Measurements from ENCODE around the gene SNX27. TPM values are rescaled to one million over a fixed set of nuclear protein-coding genes. Genes with fewer than 3 reads are reported as not detected.

Gene SNX27
- total and polyA plus RNA-seq, 10 of the 15 experiments (the other 5 are each of a cell fraction or from before 2014, with no cell fraction given) = 3.8 to 21.8 (median 12.5) TPM

GRCh38 chr1:151718011-151718431 is 106.2 kb downstream of the SNX27 start:
- no peak overlapping the region for H3K27ac ChIP-seq (ENCODE audit: control insufficient read depth, insufficient read depth)
- ATAC-seq (no peak), FAIRE-seq (no peak), DNase-seq (ENCODE audit: low read depth, low spot score) (no peak)
- no peak overlapping the region for H3K9ac ChIP-seq (ENCODE audit: control insufficient read depth, insufficient read depth, low read length)
- no peaks in the 10 kb centered on the region for H4K20me1 ChIP-seq (ENCODE audit: control insufficient read depth, insufficient read depth)
- no peak overlapping the region for H2AFZ ChIP-seq (ENCODE audit: control insufficient read depth, low read depth, low read length)
- H3K36me3 ChIP-seq (ENCODE audit: control insufficient read depth in 2 of 2, insufficient read depth in 2 of 2, low read length in 1 of 2) = no peaks in the 10 kb centered on the region
- 15% methylated on average over 4 of the region's 4 CpGs for WGBS (ENCODE audit: insufficient coverage, insufficient replicate concordance, low lambda C conversion rate, missing lambda C conversion rate)
- no TSS peak for BruUV-seq (replicated peaks)
- no peaks in the 10 kb centered on the region for H3K79me2 ChIP-seq (ENCODE audit: control insufficient read depth, insufficient read depth, low read length)
- ChIA-PET SMC1A (ENCODE audit: uncharacterized antibody, unreplicated experiment) (no interaction called here), POLR2A (no interaction called here), CTCF (no interaction called here), RAD21 (ENCODE audit: unreplicated experiment) (no interaction called here)
- in situ Hi-C loops (cut with MboI) = no loop called here
- H3K9me3 ChIP-seq (replicated peaks; ENCODE audit: control insufficient read depth, insufficient read depth, low read length) = no peaks in the 10 kb centered on the region
- no peak overlapping the region for H3K4me3 ChIP-seq
- peaks cover 16% of the 10 kb centered on the region for H3K4me1 ChIP-seq (ENCODE audit: control insufficient read depth, insufficient read depth, low read length)
- H3K4me2 ChIP-seq (ENCODE audit: control insufficient read depth, insufficient read depth) = no peak overlapping the region
- intact Hi-C loops (cut with micrococcal nuclease; ENCODE audit: unreplicated experiment) = loop anchor here (10.0 kb wide), 1 partner anchor 117 kb away; the partner anchor contains the start of genes C2CD4D and RORC
- H3K27me3 ChIP-seq (replicated peaks in 1 of 2; ENCODE audit: control insufficient read depth in 2 of 2, insufficient read depth in 2 of 2, low read length in 1 of 2) = peaks cover 6 to 9% of the 10 kb centered on the region in 2 experiments
- TF ChIP-seq MYB (IDR thresholded peaks at IDR 0.05; ENCODE audit: borderline replicate concordance, low read depth, low read length) (no peak), MTA3 (IDR thresholded peaks at IDR 0.05; ENCODE audit: borderline replicate concordance, low read length) (no peak), EGR1 (IDR thresholded peaks at IDR 0.05; ENCODE audit: borderline replicate concordance in 1 of 2, low read depth in 2 of 2, low read length in 2 of 2) (no peak), ZSCAN29 (IDR thresholded peaks at IDR 0.05) (no peak), NBN (IDR thresholded peaks at IDR 0.05) (no peak), KAT2A (conservative IDR thresholded peaks at IDR 0.05; ENCODE audit: control insufficient read depth, low read depth, low read length) (no peak), RELA (IDR thresholded peaks at IDR 0.05; ENCODE audit: borderline replicate concordance, partially characterized antibody) (no peak), CHD2 (IDR thresholded peaks at IDR 0.05; ENCODE audit: borderline replicate concordance, low read depth, low read length) (no peak), NR2F1 (conservative IDR thresholded peaks at IDR 0.05) (no peak), CUX1 (IDR thresholded peaks at IDR 0.05; ENCODE audit: insufficient replicate concordance, low read depth, low read length) (no peak), FOS (IDR thresholded peaks at IDR 0.05; ENCODE audit: borderline replicate concordance, extremely low read depth, insufficient read length) (no peak)
- TF ChIP-seq, protein P1, sequence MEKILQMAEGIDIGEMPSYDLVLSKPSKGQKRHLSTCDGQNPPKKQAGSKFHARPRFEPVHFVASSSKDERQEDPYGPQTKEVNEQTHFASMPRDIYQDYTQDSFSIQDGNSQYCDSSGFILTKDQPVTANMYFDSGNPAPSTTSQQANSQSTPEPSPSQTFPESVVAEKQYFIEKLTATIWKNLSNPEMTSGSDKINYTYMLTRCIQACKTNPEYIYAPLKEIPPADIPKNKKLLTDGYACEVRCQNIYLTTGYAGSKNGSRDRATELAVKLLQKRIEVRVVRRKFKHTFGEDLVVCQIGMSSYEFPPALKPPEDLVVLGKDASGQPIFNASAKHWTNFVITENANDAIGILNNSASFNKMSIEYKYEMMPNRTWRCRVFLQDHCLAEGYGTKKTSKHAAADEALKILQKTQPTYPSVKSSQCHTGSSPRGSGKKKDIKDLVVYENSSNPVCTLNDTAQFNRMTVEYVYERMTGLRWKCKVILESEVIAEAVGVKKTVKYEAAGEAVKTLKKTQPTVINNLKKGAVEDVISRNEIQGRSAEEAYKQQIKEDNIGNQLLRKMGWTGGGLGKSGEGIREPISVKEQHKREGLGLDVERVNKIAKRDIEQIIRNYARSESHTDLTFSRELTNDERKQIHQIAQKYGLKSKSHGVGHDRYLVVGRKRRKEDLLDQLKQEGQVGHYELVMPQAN (conservative IDR thresholded peaks at IDR 0.05) = no peak
- TF ChIP-seq, protein P2, sequence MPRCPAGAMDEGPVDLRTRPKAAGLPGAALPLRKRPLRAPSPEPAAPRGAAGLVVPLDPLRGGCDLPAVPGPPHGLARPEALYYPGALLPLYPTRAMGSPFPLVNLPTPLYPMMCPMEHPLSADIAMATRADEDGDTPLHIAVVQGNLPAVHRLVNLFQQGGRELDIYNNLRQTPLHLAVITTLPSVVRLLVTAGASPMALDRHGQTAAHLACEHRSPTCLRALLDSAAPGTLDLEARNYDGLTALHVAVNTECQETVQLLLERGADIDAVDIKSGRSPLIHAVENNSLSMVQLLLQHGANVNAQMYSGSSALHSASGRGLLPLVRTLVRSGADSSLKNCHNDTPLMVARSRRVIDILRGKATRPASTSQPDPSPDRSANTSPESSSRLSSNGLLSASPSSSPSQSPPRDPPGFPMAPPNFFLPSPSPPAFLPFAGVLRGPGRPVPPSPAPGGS (IDR thresholded peaks at IDR 0.05; ENCODE audit: borderline replicate concordance, insufficient read depth, low read depth, low read length, poor library complexity, severe bottlenecking) = no peak
